Neural cell (in vitro differentiated cells): ENCODE measurements around the gene IDUA. TPM values are rescaled to one million over a fixed set of nuclear protein-coding genes. Genes with fewer than 3 reads are reported as not detected.

Experiments
- H2AFZ ChIP-seq: fragments of 200-600, 300-800 bp; sonication (generic), shearing (Covaris generic); 2 replicates; pipeline ENCODE4 v1.6.0; 2014; ENCODE audit warnings: low read depth, mild to moderate bottlenecking, antibody characterized with exemption, low read length, moderate library complexity
- H3F3A ChIP-seq: fragments of 200-600 bp; shearing (Covaris generic); 2 replicates; pipeline ENCODE4 v1.6.1; 2016; ENCODE audit warnings: mild to moderate bottlenecking, moderate library complexity, mixed read lengths, antibody characterized with exemption, low read length; ENCODE audit not compliant: insufficient read depth, poor library complexity, severe bottlenecking
- H3K27ac ChIP-seq: fragments of 200-600, 300-800 bp; sonication (generic), shearing (Covaris generic); 2 replicates; pipeline ENCODE4 v1.5.1; 2014; ENCODE audit warnings: mild to moderate bottlenecking, low read length, moderate library complexity
- H3K27me3 ChIP-seq: fragments of 300-800, 200-600 bp; sonication (generic), shearing (Covaris generic); 2 replicates; pipeline ENCODE4 v1.6.0; 2014; ENCODE audit warnings: mild to moderate bottlenecking, low read depth, low read length, moderate library complexity; ENCODE audit not compliant: insufficient read depth
- H3K36me3 ChIP-seq: fragments of 300-800, 200-600 bp; sonication (generic), shearing (Covaris generic); 2 replicates; pipeline ENCODE4 v1.5.1; 2014; ENCODE audit warnings: mild to moderate bottlenecking, antibody characterized with exemption, low read length, moderate library complexity; ENCODE audit not compliant: insufficient read depth
- H3K4me2 ChIP-seq: fragments of 300-800, 200-600 bp; sonication (generic), shearing (Covaris generic); 2 replicates; pipeline ENCODE4 v1.6.0; 2014; ENCODE audit warnings: mild to moderate bottlenecking, low read length
- H3K4me3 ChIP-seq: fragments of 300-800, 200-600 bp; sonication (generic), shearing (Covaris generic); 2 replicates; pipeline ENCODE4 v1.5.1; 2014; ENCODE audit warnings: mild to moderate bottlenecking, low read length, moderate library complexity
- H3K79me2 ChIP-seq: fragments of 200-600 bp; shearing (Covaris generic); replicated peaks from 2 replicates; pipeline ENCODE4 v1.6.0; 2014; ENCODE audit warnings: mild to moderate bottlenecking, low read length, moderate library complexity; ENCODE audit not compliant: insufficient read depth
- H3K9ac ChIP-seq: fragments of 300-800, 200-600 bp; sonication (generic), shearing (Covaris generic); 2 replicates; pipeline ENCODE4 v1.6.1; 2016; ENCODE audit warnings: mild to moderate bottlenecking, low read length, mixed read lengths
- H3K9me2 ChIP-seq: fragments of 200-600 bp; shearing (Covaris generic); 2 replicates; pipeline ENCODE4 v1.6.1; 2016; ENCODE audit warnings: mild to moderate bottlenecking, low read length, mixed read lengths; ENCODE audit not compliant: insufficient read depth
- H3K9me3 ChIP-seq: fragments of 200-600, 300-800 bp; sonication (generic), shearing (Covaris generic); 2 replicates; pipeline ENCODE4 v1.6.1; 2016; ENCODE audit warnings: mild to moderate bottlenecking, mixed run types, low read length, moderate library complexity, mixed read lengths
- H4K20me1 ChIP-seq: fragments of 200-600 bp; shearing (Covaris generic); 2 replicates; pipeline ENCODE4 v1.6.1; 2016; ENCODE audit warnings: mild to moderate bottlenecking, mixed run types; ENCODE audit not compliant: insufficient read depth
- EP300 ChIP-seq: fragments of 450-650 bp; conservative IDR thresholded peaks from 2 replicates; pipeline ENCODE4 v1.6.1; 2014; ENCODE audit warnings: antibody characterized with exemption, mild to moderate bottlenecking, moderate library complexity; ENCODE audit not compliant: poor library complexity, severe bottlenecking
- EZH2 ChIP-seq: fragments of 200-600, 300-800 bp; shearing (Covaris generic), sonication (generic); IDR thresholded peaks from 2 replicates; pipeline ENCODE4 v1.6.1; 2014; ENCODE audit warnings: antibody characterized with exemption, low read length, borderline replicate concordance, mild to moderate bottlenecking; ENCODE audit not compliant: insufficient read depth, poor library complexity, severe bottlenecking
- MXI1 ChIP-seq: fragments of 450-650 bp; conservative IDR thresholded peaks from 2 replicates; pipeline ENCODE4 v1.6.1; 2014; ENCODE audit warnings: antibody characterized with exemption, mild to moderate bottlenecking; ENCODE audit not compliant: poor library complexity, severe bottlenecking
- POLR2AphosphoS5 ChIP-seq: IDR thresholded peaks from 2 replicates; pipeline ENCODE4 v1.6.1; 2012
- RAD21 ChIP-seq: fragments of 450-650 bp; conservative IDR thresholded peaks from 2 replicates; pipeline ENCODE4 v1.6.1; 2014; ENCODE audit warnings: antibody characterized with exemption, mild to moderate bottlenecking, moderate library complexity
- SMC3 ChIP-seq: fragments of 450-650 bp; conservative IDR thresholded peaks from 2 replicates; pipeline ENCODE4 v1.6.1; 2014; ENCODE audit warnings: antibody characterized with exemption, mild to moderate bottlenecking, moderate library complexity; ENCODE audit not compliant: poor library complexity
- TAF1 ChIP-seq: IDR thresholded peaks from 2 replicates; pipeline ENCODE4 v1.6.1; 2012; ENCODE audit warnings: low read depth
- polyA plus RNA-seq: library from polyadenylated mRNA; depleted of rRNA; stranded (reverse); fragments of >200 nt; gene quantifications from 2 replicates; pipeline ENCODE4 v1.2.3, GENCODE V29; 2014
- TF ChIP-seq, protein P1 (sequence below): fragments of 450-650 bp; IDR thresholded peaks from 2 replicates; pipeline ENCODE4 v1.5.1; 2014; ENCODE audit warnings: antibody characterized with exemption, mild to moderate bottlenecking, moderate library complexity; ENCODE audit not compliant: poor library complexity, severe bottlenecking
- TF ChIP-seq, protein P2 (sequence below): IDR thresholded peaks from 2 replicates; pipeline ENCODE4 v1.6.1; 2012; ENCODE audit warnings: borderline replicate concordance

Gene IDUA
- polyA plus RNA-seq, 1 donor from 2014 or later, result 12.7 TPM

DNA sequence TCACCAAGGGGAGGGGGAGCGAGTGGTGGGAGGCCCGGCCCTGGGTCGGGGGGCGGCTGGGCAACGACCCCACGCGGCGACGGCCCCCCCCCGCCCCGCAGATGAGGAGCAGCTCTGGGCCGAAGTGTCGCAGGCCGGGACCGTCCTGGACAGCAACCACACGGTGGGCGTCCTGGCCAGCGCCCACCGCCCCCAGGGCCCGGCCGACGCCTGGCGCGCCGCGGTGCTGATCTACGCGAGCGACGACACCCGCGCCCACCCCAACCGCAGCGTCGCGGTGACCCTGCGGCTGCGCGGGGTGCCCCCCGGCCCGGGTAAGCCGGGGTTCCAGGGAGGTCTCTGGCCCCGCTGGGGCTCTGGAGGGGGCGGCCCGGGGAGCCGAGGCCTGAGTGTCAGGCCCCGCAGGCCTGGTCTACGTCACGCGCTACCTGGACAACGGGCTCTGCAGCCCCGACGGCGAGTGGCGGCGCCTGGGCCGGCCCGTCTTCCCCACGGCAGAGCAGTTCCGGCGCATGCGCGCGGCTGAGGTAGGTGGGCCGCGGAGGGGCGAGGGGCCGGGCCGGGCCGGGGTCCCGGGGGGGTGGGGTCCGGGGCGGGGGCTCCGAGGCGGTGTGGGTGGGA is 15.9 kb downstream of the IDUA start:
- Histone ChIP-seq H3K4me3 (no peak overlapping the region), H3K9me2 (no peaks in the 10 kb centered on the region), H3K79me2 (no peaks in the 10 kb centered on the region), H3K9me3 (peaks cover 4% of the 10 kb centered on the region), H4K20me1 (no peaks in the 10 kb centered on the region), H3K4me2 (no peak overlapping the region), H3K36me3 (no peaks in the 10 kb centered on the region), H3K27me3 (peaks cover 57% of the 10 kb centered on the region), H3F3A (no peaks in the 10 kb centered on the region), H3K27ac (no peak overlapping the region), H2AFZ (no peak overlapping the region), H3K9ac (no peak overlapping the region)
- TF ChIP-seq POLR2AphosphoS5, result no peak
- TF ChIP-seq RAD21, result no peak
- TF ChIP-seq, protein P1, sequence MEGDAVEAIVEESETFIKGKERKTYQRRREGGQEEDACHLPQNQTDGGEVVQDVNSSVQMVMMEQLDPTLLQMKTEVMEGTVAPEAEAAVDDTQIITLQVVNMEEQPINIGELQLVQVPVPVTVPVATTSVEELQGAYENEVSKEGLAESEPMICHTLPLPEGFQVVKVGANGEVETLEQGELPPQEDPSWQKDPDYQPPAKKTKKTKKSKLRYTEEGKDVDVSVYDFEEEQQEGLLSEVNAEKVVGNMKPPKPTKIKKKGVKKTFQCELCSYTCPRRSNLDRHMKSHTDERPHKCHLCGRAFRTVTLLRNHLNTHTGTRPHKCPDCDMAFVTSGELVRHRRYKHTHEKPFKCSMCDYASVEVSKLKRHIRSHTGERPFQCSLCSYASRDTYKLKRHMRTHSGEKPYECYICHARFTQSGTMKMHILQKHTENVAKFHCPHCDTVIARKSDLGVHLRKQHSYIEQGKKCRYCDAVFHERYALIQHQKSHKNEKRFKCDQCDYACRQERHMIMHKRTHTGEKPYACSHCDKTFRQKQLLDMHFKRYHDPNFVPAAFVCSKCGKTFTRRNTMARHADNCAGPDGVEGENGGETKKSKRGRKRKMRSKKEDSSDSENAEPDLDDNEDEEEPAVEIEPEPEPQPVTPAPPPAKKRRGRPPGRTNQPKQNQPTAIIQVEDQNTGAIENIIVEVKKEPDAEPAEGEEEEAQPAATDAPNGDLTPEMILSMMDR, result no peak

DNA sequence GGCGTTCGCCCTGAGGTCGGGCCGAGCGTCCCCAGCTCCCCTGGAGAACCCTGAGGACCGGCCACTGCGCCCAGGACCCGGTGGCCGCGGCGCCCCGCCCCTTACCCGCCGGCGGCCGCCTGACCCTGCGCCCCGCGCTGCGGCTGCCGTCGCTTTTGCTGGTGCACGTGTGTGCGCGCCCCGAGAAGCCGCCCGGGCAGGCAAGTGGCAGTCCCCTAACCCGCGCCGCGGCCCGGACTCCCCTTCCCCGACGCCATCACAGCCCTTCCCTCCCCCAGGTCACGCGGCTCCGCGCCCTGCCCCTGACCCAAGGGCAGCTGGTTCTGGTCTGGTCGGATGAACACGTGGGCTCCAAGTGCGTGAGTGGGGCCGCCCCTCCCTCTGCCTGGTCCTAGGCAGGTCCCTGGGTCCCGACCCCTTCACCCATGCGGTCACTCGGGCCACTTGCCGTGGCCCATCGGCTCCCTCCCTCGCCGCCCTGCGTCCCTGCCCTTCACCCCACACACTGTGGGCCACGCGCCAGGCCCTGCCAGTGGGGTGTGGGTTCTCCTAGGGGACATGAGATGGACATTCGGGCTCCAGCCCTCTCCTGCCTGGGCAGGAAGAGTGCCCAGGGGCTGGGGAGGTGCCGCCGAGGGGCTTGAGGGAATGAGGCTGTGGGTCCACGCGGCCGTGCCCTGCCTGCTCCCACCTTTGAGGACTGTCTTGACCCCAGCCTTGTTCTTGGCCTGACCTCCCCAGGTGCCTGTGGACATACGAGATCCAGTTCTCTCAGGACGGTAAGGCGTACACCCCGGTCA is 16.6 kb downstream of the IDUA start:
- Histone ChIP-seq H3K4me3 (no peak overlapping the region), H3K9ac (no peak overlapping the region), H3K4me2 (no peak overlapping the region), H3K27ac (no peak overlapping the region), H3K27me3 (peaks cover 55% of the 10 kb centered on the region), H3K79me2 (no peaks in the 10 kb centered on the region), H3K9me3 (peaks cover 4% of the 10 kb centered on the region), H3F3A (no peaks in the 10 kb centered on the region), H3K9me2 (no peaks in the 10 kb centered on the region), H4K20me1 (no peaks in the 10 kb centered on the region), H2AFZ (no peak overlapping the region), H3K36me3 (no peaks in the 10 kb centered on the region)
- no peak for TF ChIP-seq TAF1
- TF ChIP-seq POLR2AphosphoS5, result no peak
- no peak for TF ChIP-seq MXI1
- TF ChIP-seq, protein P2, sequence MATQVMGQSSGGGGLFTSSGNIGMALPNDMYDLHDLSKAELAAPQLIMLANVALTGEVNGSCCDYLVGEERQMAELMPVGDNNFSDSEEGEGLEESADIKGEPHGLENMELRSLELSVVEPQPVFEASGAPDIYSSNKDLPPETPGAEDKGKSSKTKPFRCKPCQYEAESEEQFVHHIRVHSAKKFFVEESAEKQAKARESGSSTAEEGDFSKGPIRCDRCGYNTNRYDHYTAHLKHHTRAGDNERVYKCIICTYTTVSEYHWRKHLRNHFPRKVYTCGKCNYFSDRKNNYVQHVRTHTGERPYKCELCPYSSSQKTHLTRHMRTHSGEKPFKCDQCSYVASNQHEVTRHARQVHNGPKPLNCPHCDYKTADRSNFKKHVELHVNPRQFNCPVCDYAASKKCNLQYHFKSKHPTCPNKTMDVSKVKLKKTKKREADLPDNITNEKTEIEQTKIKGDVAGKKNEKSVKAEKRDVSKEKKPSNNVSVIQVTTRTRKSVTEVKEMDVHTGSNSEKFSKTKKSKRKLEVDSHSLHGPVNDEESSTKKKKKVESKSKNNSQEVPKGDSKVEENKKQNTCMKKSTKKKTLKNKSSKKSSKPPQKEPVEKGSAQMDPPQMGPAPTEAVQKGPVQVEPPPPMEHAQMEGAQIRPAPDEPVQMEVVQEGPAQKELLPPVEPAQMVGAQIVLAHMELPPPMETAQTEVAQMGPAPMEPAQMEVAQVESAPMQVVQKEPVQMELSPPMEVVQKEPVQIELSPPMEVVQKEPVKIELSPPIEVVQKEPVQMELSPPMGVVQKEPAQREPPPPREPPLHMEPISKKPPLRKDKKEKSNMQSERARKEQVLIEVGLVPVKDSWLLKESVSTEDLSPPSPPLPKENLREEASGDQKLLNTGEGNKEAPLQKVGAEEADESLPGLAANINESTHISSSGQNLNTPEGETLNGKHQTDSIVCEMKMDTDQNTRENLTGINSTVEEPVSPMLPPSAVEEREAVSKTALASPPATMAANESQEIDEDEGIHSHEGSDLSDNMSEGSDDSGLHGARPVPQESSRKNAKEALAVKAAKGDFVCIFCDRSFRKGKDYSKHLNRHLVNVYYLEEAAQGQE, result no peak
- TF ChIP-seq, protein P1, result no peak
- no peak for TF ChIP-seq RAD21
- TF ChIP-seq SMC3, result no peak
- no peak for TF ChIP-seq EP300
- TF ChIP-seq EZH2, result no peak
